HL-60 (cell line): Measurements from ENCODE around the gene DYRK1A.

Experiments used
- CTCF ChIP-seq: IDR thresholded peaks from one replicate; pipeline ENCODE4 v1.5.1; 2011; ENCODE audit warnings: low read length, control low read depth, inconsistent platforms; ENCODE audit not compliant: insufficient read depth
- POLR2AphosphoS5 ChIP-seq: IDR thresholded peaks from 2 replicates; pipeline ENCODE4 v1.6.1; 2012; ENCODE audit warnings: low read depth
- REST ChIP-seq: IDR thresholded peaks from 2 replicates; pipeline ENCODE4 v1.6.1; 2012; ENCODE audit warnings: low read depth; ENCODE audit not compliant: insufficient replicate concordance

GRCh38 chr21:37415939-37416338, 49.4 kb downstream of the DYRK1A start:
- TF ChIP-seq CTCF (no peak), POLR2AphosphoS5 (no peak), REST (no peak)
